MM.1S (cell line): ENCODE measurements around the gene LAMA4.

Source experiments
- DNase-seq: peaks from one replicate; pipeline ENCODE4 v3.0.0-alpha.2; 2015
- H2AFZ ChIP-seq: fragments of 300-600 bp; sonication (generic); 2 replicates; pipeline ENCODE4 v1.6.0; 2016; ENCODE audit warnings: antibody characterized with exemption, low read length
- H3F3A ChIP-seq: fragments of 300-600 bp; sonication (generic); 2 replicates; pipeline ENCODE4 v1.6.1; 2016; ENCODE audit warnings: mild to moderate bottlenecking, antibody characterized with exemption, low read length, moderate library complexity, mixed read lengths; ENCODE audit not compliant: insufficient read depth
- H3K27ac ChIP-seq: fragments of 300-600 bp; sonication (generic); 2 replicates; pipeline ENCODE4 v1.5.1; 2016; ENCODE audit warnings: mild to moderate bottlenecking, low read length
- H3K27me3 ChIP-seq: fragments of 300-600 bp; sonication (generic); replicated peaks from 2 replicates; pipeline ENCODE4 v1.6.0; 2016; ENCODE audit warnings: low read length; ENCODE audit not compliant: insufficient read depth
- H3K36me3 ChIP-seq: fragments of 300-600 bp; sonication (generic); replicated peaks from 2 replicates; pipeline ENCODE4 v1.6.1; 2016; ENCODE audit warnings: mild to moderate bottlenecking, low read length, mixed read lengths; ENCODE audit not compliant: insufficient read depth
- H3K4me1 ChIP-seq: fragments of 300-600 bp; sonication (generic); 2 replicates; pipeline ENCODE4 v1.6.1; 2016; ENCODE audit warnings: low read length, mixed read lengths
- H3K4me2 ChIP-seq: fragments of 300-600 bp; sonication (generic); 2 replicates; pipeline ENCODE4 v1.6.0; 2016; ENCODE audit warnings: low read depth, low read length
- H3K4me3 ChIP-seq: fragments of 300-600 bp; sonication (generic); 2 replicates; pipeline ENCODE4 v1.5.1; 2016; ENCODE audit warnings: low read length, mixed read lengths
- H3K79me2 ChIP-seq: fragments of 300-600 bp; sonication (generic); 2 replicates; pipeline ENCODE4 v1.6.1; 2016; ENCODE audit warnings: mixed run types, low read length, mixed read lengths
- H3K9ac ChIP-seq: fragments of 300-600 bp; sonication (generic); 2 replicates; pipeline ENCODE4 v1.6.1; 2016; ENCODE audit warnings: low read length, mixed read lengths
- H3K9me2 ChIP-seq: fragments of 300-600 bp; sonication (generic); replicated peaks from 2 replicates; pipeline ENCODE4 v1.6.1; 2016; ENCODE audit warnings: mild to moderate bottlenecking, low read length, mixed read lengths; ENCODE audit not compliant: insufficient read depth
- H3K9me3 ChIP-seq: fragments of 300-600 bp; sonication (generic); replicated peaks from 2 replicates; pipeline ENCODE4 v1.6.1; 2016; ENCODE audit warnings: mild to moderate bottlenecking, low read length, mixed read lengths; ENCODE audit not compliant: insufficient read depth
- H4K20me1 ChIP-seq: fragments of 300-600 bp; sonication (generic); 2 replicates; pipeline ENCODE4 v1.6.1; 2016; ENCODE audit warnings: mild to moderate bottlenecking, low read length, moderate library complexity, mixed read lengths; ENCODE audit not compliant: insufficient read depth
- EZH2 ChIP-seq: fragments of 300-600 bp; sonication (generic); optimal IDR thresholded peaks from 2 replicates; pipeline ENCODE3; 2017; ENCODE audit warnings: low read depth, mild to moderate bottlenecking, antibody characterized with exemption, low read length, mixed read lengths
- EZH2phosphoT487 ChIP-seq: fragments of 300-600 bp; sonication (generic); IDR thresholded peaks from 2 replicates; pipeline ENCODE4 v1.6.1; 2018; ENCODE audit warnings: antibody characterized with exemption, low read length
- TF ChIP-seq, protein P1 (sequence below): fragments of 300-600 bp; sonication (generic); IDR thresholded peaks from 2 replicates; pipeline ENCODE4 v1.5.1; 2016; ENCODE audit warnings: antibody characterized with exemption, low read length, mixed read lengths

Gene LAMA4

DNA sequence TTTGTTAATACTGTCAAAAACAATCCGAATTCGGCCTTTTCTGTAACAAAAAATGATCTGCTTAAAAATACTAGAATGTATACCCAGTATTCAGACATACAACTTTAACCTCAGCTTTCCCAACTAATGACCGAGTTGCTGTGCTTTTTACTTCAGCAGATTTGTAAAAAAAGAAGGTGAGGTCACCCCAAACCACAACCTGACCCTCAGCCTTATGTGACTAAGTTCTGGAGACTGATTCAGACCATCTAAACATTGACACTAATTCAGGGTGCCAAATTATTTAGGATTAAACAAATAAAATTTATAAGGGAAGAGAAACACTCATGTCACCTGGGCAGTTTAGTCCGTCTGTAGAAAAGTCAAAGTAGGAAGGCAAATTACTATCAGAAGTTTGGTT, 192.8 kb downstream of the LAMA4 start:
- Histone ChIP-seq H3K36me3 (no peaks in the 10 kb centered on the region), H3F3A (no peaks in the 10 kb centered on the region), H3K4me2 (no peak overlapping the region), H3K9ac (no peak overlapping the region), H3K9me2 (no peaks in the 10 kb centered on the region), H3K4me3 (no peak overlapping the region), H3K4me1 (no peaks in the 10 kb centered on the region), H3K79me2 (no peaks in the 10 kb centered on the region), H3K27ac (no peak overlapping the region), H2AFZ (no peak overlapping the region), H4K20me1 (no peaks in the 10 kb centered on the region), H3K9me3 (no peaks in the 10 kb centered on the region), H3K27me3 (no peaks in the 10 kb centered on the region)
- TF ChIP-seq EZH2: no peak
- TF ChIP-seq, protein P1, sequence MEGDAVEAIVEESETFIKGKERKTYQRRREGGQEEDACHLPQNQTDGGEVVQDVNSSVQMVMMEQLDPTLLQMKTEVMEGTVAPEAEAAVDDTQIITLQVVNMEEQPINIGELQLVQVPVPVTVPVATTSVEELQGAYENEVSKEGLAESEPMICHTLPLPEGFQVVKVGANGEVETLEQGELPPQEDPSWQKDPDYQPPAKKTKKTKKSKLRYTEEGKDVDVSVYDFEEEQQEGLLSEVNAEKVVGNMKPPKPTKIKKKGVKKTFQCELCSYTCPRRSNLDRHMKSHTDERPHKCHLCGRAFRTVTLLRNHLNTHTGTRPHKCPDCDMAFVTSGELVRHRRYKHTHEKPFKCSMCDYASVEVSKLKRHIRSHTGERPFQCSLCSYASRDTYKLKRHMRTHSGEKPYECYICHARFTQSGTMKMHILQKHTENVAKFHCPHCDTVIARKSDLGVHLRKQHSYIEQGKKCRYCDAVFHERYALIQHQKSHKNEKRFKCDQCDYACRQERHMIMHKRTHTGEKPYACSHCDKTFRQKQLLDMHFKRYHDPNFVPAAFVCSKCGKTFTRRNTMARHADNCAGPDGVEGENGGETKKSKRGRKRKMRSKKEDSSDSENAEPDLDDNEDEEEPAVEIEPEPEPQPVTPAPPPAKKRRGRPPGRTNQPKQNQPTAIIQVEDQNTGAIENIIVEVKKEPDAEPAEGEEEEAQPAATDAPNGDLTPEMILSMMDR: no peak
- TF ChIP-seq EZH2phosphoT487: no peak
- DNase-seq: no peak
